ENCODE results near the gene RNASE11. TPM values are rescaled to one million over a fixed set of nuclear protein-coding genes. Genes with fewer than 3 reads are reported as not detected.

RNASE11 gene
- total and polyA plus RNA-seq, 2 of the 4 experiments (the other 2 are of a cell fraction), result not detected

DNA sequence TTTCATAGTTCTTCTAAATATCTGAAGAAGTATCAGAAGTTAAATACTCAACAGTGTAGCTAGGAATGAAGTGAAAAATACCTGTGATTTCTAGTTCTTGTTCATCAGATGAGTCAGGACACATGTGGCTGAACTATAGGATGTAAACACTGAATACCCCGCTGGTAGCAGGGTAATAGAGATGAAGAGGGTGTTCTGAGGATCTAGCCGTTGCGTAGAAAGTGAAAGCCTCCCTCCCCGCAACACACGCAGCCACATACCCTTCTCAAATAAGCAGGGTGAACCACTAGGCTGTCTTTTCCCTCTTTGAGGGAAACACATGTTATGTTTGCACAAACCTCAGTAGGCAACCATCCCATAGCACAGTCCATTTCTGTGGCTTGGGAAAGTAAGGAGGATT, 19.8 kb upstream of the RNASE11 start:
- no TSS peak for BruUV-seq (replicated peaks)
- in situ Hi-C loops (cut with MboI; ENCODE audit: low sequenced_read_pairs), result no loop called here
- no peak overlapping the region for H3K4me2 ChIP-seq (ENCODE audit: low read depth, low read length)
- ChIA-PET CTCF (no interaction called here), POLR2A (ENCODE audit: unreplicated experiment) (no interaction called here)
- no peak overlapping the region for H4K8ac ChIP-seq (ENCODE audit: low read depth in 2 of 2, low read length in 2 of 2)
- H2BK20ac ChIP-seq (ENCODE audit: low read depth, low read length), result no peak overlapping the region
- ATAC-seq (ENCODE audit: low read depth) (no peak), DNase-seq (no peak)
- no peak overlapping the region for H3K4me3 ChIP-seq (ENCODE audit: insufficient read depth, low read depth, low read length)
- H3K4me1 ChIP-seq (ENCODE audit: control insufficient read depth, insufficient read depth, low read length), result no peaks in the 10 kb centered on the region
- dilution Hi-C loops (cut with HindIII; ENCODE audit: low sequenced_read_pairs, unreplicated experiment), result no loop called here
- no CpG with 5 or more reads among the region's 5 CpGs for WGBS, 2 experiments (ENCODE audit: extremely low coverage in 2 of 2, insufficient read length in 1 of 2)
- no peaks in the 10 kb centered on the region for H3K36me3 ChIP-seq (ENCODE audit: control insufficient read depth, insufficient read depth, low read length)
- no peaks in the 10 kb centered on the region for H3K27me3 ChIP-seq (ENCODE audit: control insufficient read depth, insufficient read depth, low read length)
- no peak overlapping the region for H2BK15ac ChIP-seq (ENCODE audit: low read depth, low read length)
- no peak overlapping the region for H2AFZ ChIP-seq (replicated peaks; ENCODE audit: low read length, poor library complexity)
- H3K9me1 ChIP-seq (ENCODE audit: insufficient read depth, low read length), result no peaks in the 10 kb centered on the region
- no peak for TF ChIP-seq NFE2L2 (IDR thresholded peaks at IDR 0.05; ENCODE audit: low read depth, low read length)
- no peak for TF ChIP-seq CEBPB (IDR thresholded peaks at IDR 0.05; ENCODE audit: low read depth, low read length)
- TF ChIP-seq, protein P1, sequence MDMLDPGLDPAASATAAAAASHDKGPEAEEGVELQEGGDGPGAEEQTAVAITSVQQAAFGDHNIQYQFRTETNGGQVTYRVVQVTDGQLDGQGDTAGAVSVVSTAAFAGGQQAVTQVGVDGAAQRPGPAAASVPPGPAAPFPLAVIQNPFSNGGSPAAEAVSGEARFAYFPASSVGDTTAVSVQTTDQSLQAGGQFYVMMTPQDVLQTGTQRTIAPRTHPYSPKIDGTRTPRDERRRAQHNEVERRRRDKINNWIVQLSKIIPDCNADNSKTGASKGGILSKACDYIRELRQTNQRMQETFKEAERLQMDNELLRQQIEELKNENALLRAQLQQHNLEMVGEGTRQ (IDR thresholded peaks at IDR 0.05; ENCODE audit: low read depth, low read length), result no peak
- TF ChIP-seq RAD21 (IDR thresholded peaks at IDR 0.05; ENCODE audit: low read length), result no peak
- no peaks in the 10 kb centered on the region for H3K79me1 ChIP-seq (ENCODE audit: low read depth in 1 of 2, low read length in 2 of 2)
- H3K4ac ChIP-seq (ENCODE audit: low read depth, low read length), result no peak overlapping the region
- H3K9ac ChIP-seq (ENCODE audit: low read depth, low read length), result no peak overlapping the region
- H3K23ac ChIP-seq (ENCODE audit: low read depth, low read length), result no peak overlapping the region
- H3K27ac ChIP-seq (ENCODE audit: insufficient read depth, low read length), result no peak overlapping the region
- no peak overlapping the region for H2BK5ac ChIP-seq (ENCODE audit: low read depth, low read length, poor library complexity, severe bottlenecking)
- no peak overlapping the region for H2AK9ac ChIP-seq (replicated peaks; ENCODE audit: low read depth, low read length, poor library complexity)
- H3K9me3 ChIP-seq (ENCODE audit: control insufficient read depth, insufficient read depth, low read length), result no peaks in the 10 kb centered on the region
- H3K18ac ChIP-seq (ENCODE audit: low read depth, low read length), result no peak overlapping the region
- intact Hi-C loops (cut with micrococcal nuclease), result loop anchor here (2.0 kb wide), 1 partner anchor 77 kb away; no protein-coding TSS in a partner anchor
- no peak overlapping the region for H3K14ac ChIP-seq (replicated peaks; ENCODE audit: low read depth, low read length)
- no peak overlapping the region for H4K91ac ChIP-seq (ENCODE audit: insufficient read depth, low read depth, low read length)
- no peak overlapping the region for H2BK120ac ChIP-seq (ENCODE audit: low read depth, low read length)
- no peak overlapping the region for H3K56ac ChIP-seq (ENCODE audit: extremely low read depth, insufficient read depth, low read length)
- no peak overlapping the region for H4K5ac ChIP-seq (ENCODE audit: low read depth, low read length)
- peaks cover 6% of the 10 kb centered on the region for H4K20me1 ChIP-seq (ENCODE audit: insufficient read depth, low read length)
- no peak overlapping the region for H2AK5ac ChIP-seq (ENCODE audit: low read depth, low read length)

All from IMR-90 (cell line).